Trophoblast cell (in vitro differentiated cells and primary cell): Measurements from ENCODE around the gene SRPK2.
"Not testable (repeated sequence)": the region's sequence is repeated elsewhere in the genome, so short reads cannot be mapped to it uniquely, and the experiment has no call there.

Experiments used
- DNase-seq, 2 donors: peaks; one replicate each; pipeline ENCODE4 v3.0.0-alpha.2; 2016
- H2AFZ ChIP-seq: 2 replicates; pipeline ENCODE4 v1.6.1; 2013; ENCODE audit warnings: low read length, moderate library complexity, mild to moderate bottlenecking; ENCODE audit not compliant: insufficient read depth, poor library complexity
- H2AK5ac ChIP-seq: 2 replicates; pipeline ENCODE4 v1.6.1; 2013; ENCODE audit warnings: mild to moderate bottlenecking, low read length
- H2BK120ac ChIP-seq: 2 replicates; pipeline ENCODE4 v1.6.1; 2013; ENCODE audit warnings: low read length, mild to moderate bottlenecking, moderate library complexity; ENCODE audit not compliant: insufficient read depth, poor library complexity
- H2BK12ac ChIP-seq: 2 replicates; pipeline ENCODE4 v1.6.1; 2013; ENCODE audit warnings: mild to moderate bottlenecking, low read length, moderate library complexity
- H2BK5ac ChIP-seq: 2 replicates; pipeline ENCODE4 v1.6.1; 2013; ENCODE audit warnings: low read length, low read depth, moderate library complexity, mild to moderate bottlenecking; ENCODE audit not compliant: poor library complexity
- H3K14ac ChIP-seq: 2 replicates; pipeline ENCODE4 v1.6.1; 2013; ENCODE audit warnings: mild to moderate bottlenecking, low read length
- H3K18ac ChIP-seq: 2 replicates; pipeline ENCODE4 v1.6.1; 2013; ENCODE audit warnings: mild to moderate bottlenecking, low read length
- H3K23ac ChIP-seq: 2 replicates; pipeline ENCODE4 v1.6.1; 2013; ENCODE audit warnings: low read length
- H3K27ac ChIP-seq: 2 replicates; pipeline ENCODE4 v1.5.1; 2013; ENCODE audit warnings: low read depth, mild to moderate bottlenecking, inconsistent platforms, low read length, moderate library complexity
- H3K27me3 ChIP-seq: 2 replicates; pipeline ENCODE4 v1.6.1; 2013; ENCODE audit warnings: inconsistent platforms, mild to moderate bottlenecking, low read length, moderate library complexity; ENCODE audit not compliant: insufficient read depth
- H3K36me3 ChIP-seq, 2 experiments: 1 replicate in 1 of 2; 2 replicates in 1 of 2; pipeline ENCODE4 v1.6.1; 2013; ENCODE audit warnings: low read length in 2 of 2, mild to moderate bottlenecking in 2 of 2, moderate library complexity in 1 of 2; ENCODE audit not compliant: insufficient read depth in 2 of 2, control insufficient read depth in 1 of 2
- H3K4ac ChIP-seq: 2 replicates; pipeline ENCODE4 v1.6.1; 2013; ENCODE audit warnings: low read depth, mild to moderate bottlenecking, low read length, moderate library complexity
- H3K4me1 ChIP-seq, 2 experiments: 1 replicate in 1 of 2; 2 replicates in 1 of 2; pipeline ENCODE4 v1.6.1; 2013; ENCODE audit warnings: low read length in 2 of 2, mild to moderate bottlenecking in 2 of 2, moderate library complexity in 1 of 2; ENCODE audit not compliant: insufficient read depth in 2 of 2, control insufficient read depth in 1 of 2
- H3K4me2 ChIP-seq: 2 replicates; pipeline ENCODE4 v1.6.1; 2013; ENCODE audit warnings: inconsistent platforms, mild to moderate bottlenecking, low read length, moderate library complexity
- H3K4me3 ChIP-seq: 2 replicates; pipeline ENCODE4 v1.5.1; 2013; ENCODE audit warnings: mild to moderate bottlenecking, low read depth, low read length, inconsistent platforms
- H3K79me1 ChIP-seq: one replicate; pipeline ENCODE4 v1.6.1; 2013; ENCODE audit warnings: low read length
- H3K79me2 ChIP-seq: 2 replicates; pipeline ENCODE4 v1.6.1; 2013; ENCODE audit warnings: low read length, mild to moderate bottlenecking; ENCODE audit not compliant: control insufficient read depth, insufficient read depth, poor library complexity
- H3K9ac ChIP-seq: 2 replicates; pipeline ENCODE4 v1.6.1; 2013; ENCODE audit warnings: mild to moderate bottlenecking, low read length
- H3K9me3 ChIP-seq: 2 replicates; pipeline ENCODE4 v1.6.1; 2013; ENCODE audit warnings: low read depth, mild to moderate bottlenecking, control low read depth, inconsistent platforms, low read length; ENCODE audit not compliant: insufficient read depth
- H4K12ac ChIP-seq: 2 replicates; pipeline ENCODE4 v1.6.1; 2013; ENCODE audit warnings: low read depth, mild to moderate bottlenecking, low read length, moderate library complexity
- H4K8ac ChIP-seq: 2 replicates; pipeline ENCODE4 v1.6.1; 2013; ENCODE audit warnings: low read depth, mild to moderate bottlenecking, low read length, moderate library complexity
- H4K91ac ChIP-seq: one replicate; pipeline ENCODE4 v1.6.1; 2013; ENCODE audit warnings: low read depth, mild to moderate bottlenecking, low read length, moderate library complexity
- WGBS: extraction: QIAGEN DNeasy Blood & Tissue Kit; methylation state at CpG from one replicate; pipeline ENCODE4 v1.1.7; 2013; ENCODE audit warnings: missing lambda C conversion rate; ENCODE audit not compliant: insufficient read length, insufficient coverage; ENCODE audit errors: extremely low coverage; 5-methylcytosine and 5-hydroxymethylcytosine counted together

The SRPK2 gene

GRCh38 chr7:105306298-105306748, 82.4 kb downstream of the SRPK2 start:
- H3K79me1 ChIP-seq, result no peaks in the 10 kb centered on the region
- H3K4me2 ChIP-seq, result no peak overlapping the region
- H3K23ac ChIP-seq, result no peak overlapping the region

GRCh38 chr7:105305633-105306032, 83.1 kb downstream of the SRPK2 start:
- Histone ChIP-seq H2AK5ac (no peak overlapping the region), H3K4ac (no peak overlapping the region)
- no CpG with 5 or more reads among the region's 2 CpGs for WGBS

More at GRCh38 chr7:105306298-105306748, 82.4 kb downstream of the SRPK2 start:
- H3K14ac ChIP-seq, result no peak overlapping the region
- no peaks in the 10 kb centered on the region for H3K79me2 ChIP-seq
- no peak overlapping the region for H3K4me3 ChIP-seq
- H3K4me1 ChIP-seq, result no peaks in the 10 kb centered on the region
- no peak overlapping the region for H4K91ac ChIP-seq
- no peak overlapping the region for H3K9ac ChIP-seq
- H2BK5ac ChIP-seq, result no peak overlapping the region
- no peak overlapping the region for H2BK120ac ChIP-seq
- no peak overlapping the region for H3K18ac ChIP-seq
- no peaks in the 10 kb centered on the region for H3K9me3 ChIP-seq
- no CpG with 5 or more reads among the region's 4 CpGs for WGBS
- no peak overlapping the region for H2AK5ac ChIP-seq
- no peak overlapping the region for H4K8ac ChIP-seq
- no peak overlapping the region for H2AFZ ChIP-seq
- no peak for DNase-seq
- H3K27ac ChIP-seq, result no peak overlapping the region
- H3K4ac ChIP-seq, result no peak overlapping the region
- H3K36me3 ChIP-seq, result no peaks in the 10 kb centered on the region
- H4K12ac ChIP-seq, result no peak overlapping the region
- no peaks in the 10 kb centered on the region for H3K27me3 ChIP-seq
- H2BK12ac ChIP-seq, result no peak overlapping the region

GRCh38 chr7:105304040-105304895, 84.5 kb downstream of the SRPK2 start:
- Histone ChIP-seq H3K27ac (no peak overlapping the region), H3K9me3 (no peaks in the 10 kb centered on the region), H3K14ac (no peak overlapping the region), H4K8ac (no peak overlapping the region), H3K4ac (no peak overlapping the region), H2BK5ac (no peak overlapping the region), H3K27me3 (no peaks in the 10 kb centered on the region), H2AK5ac (no peak overlapping the region), H2AFZ (no peak overlapping the region), H3K4me1 (no peaks in the 10 kb centered on the region), H3K9ac (no peak overlapping the region), H3K79me1 (no peaks in the 10 kb centered on the region), H3K23ac (no peak overlapping the region), H3K4me3 (no peak overlapping the region), H4K91ac (no peak overlapping the region), H3K18ac (no peak overlapping the region), H3K79me2 (no peaks in the 10 kb centered on the region), H3K4me2 (no peak overlapping the region), H4K12ac (no peak overlapping the region), H2BK120ac (no peak overlapping the region), H3K36me3 (no peaks in the 10 kb centered on the region), H2BK12ac (no peak overlapping the region)
- no CpG with 5 or more reads among the region's 5 CpGs for WGBS
- no peak for DNase-seq

More at GRCh38 chr7:105305633-105306032, 83.1 kb downstream of the SRPK2 start:
- Histone ChIP-seq H3K27me3 (no peaks in the 10 kb centered on the region), H2AFZ (no peak overlapping the region), H3K36me3 (no peaks in the 10 kb centered on the region), H3K4me3 (no peak overlapping the region), H2BK5ac (no peak overlapping the region), H3K4me2 (no peak overlapping the region), H3K23ac (no peak overlapping the region), H3K14ac (no peak overlapping the region), H3K79me1 (no peaks in the 10 kb centered on the region), H3K4me1 (no peaks in the 10 kb centered on the region), H4K12ac (no peak overlapping the region), H3K27ac (no peak overlapping the region), H3K9me3 (no peaks in the 10 kb centered on the region), H3K18ac (no peak overlapping the region), H3K79me2 (no peaks in the 10 kb centered on the region), H2BK120ac (no peak overlapping the region), H3K9ac (no peak overlapping the region), H2BK12ac (no peak overlapping the region), H4K8ac (no peak overlapping the region), H4K91ac (no peak overlapping the region)
- DNase-seq, result no peak

- not testable (repeated sequence) for DNase-seq, H3K27me3 ChIP-seq, H3K79me1 ChIP-seq, H3K4me3 ChIP-seq, H4K12ac ChIP-seq, H2AFZ ChIP-seq, H4K8ac ChIP-seq, H3K27ac ChIP-seq, H3K36me3 ChIP-seq, H3K18ac ChIP-seq, H3K9ac ChIP-seq, H2AK5ac ChIP-seq, H3K4me2 ChIP-seq, H2BK5ac ChIP-seq, H2BK12ac ChIP-seq, H3K9me3 ChIP-seq, H3K14ac ChIP-seq, H4K91ac ChIP-seq, H3K4ac ChIP-seq, H3K4me1 ChIP-seq, H3K23ac ChIP-seq, H2BK120ac ChIP-seq, H3K79me2 ChIP-seq
- WGBS, result no CpG with 5 or more reads among the region's 6 CpGs
These were observed 88.1 kb downstream of the SRPK2 start for GRCh38 chr7:105300587-105300986.
